ENCODE data around the gene ADNP2. TPM values are rescaled to one million over a fixed set of nuclear protein-coding genes. Genes with fewer than 3 reads are reported as not detected.

ADNP2 gene
- total RNA-seq (2022; extraction: Qiagen RNA extraction) = 10.4 to 13.2 TPM (median 11.0 TPM) in 5 replicates

GRCh38 chr18:80108739-80109675 is at the start of gene ADNP2:
ADNP2 (plus strand) TSS chr18:80109262; CDS start chr18:80117543, 8,281 bp downstream.

Other genes with a start within 250 kb of the ADNP2 start
- 14.4 to 21.7 TPM (median 19.9 TPM) in 5 replicates for gene SLC66A2, start 157.6 kb upstream of the ADNP2 start, total RNA-seq (2022; extraction: Qiagen RNA extraction)
- 10.7 to 14.6 TPM (median 12.4 TPM) in 5 replicates for gene HSBP1L1, start 144.6 kb upstream of the ADNP2 start, total RNA-seq (2022; extraction: Qiagen RNA extraction)
- 90.8 to 163 TPM (median 140 TPM) in 5 replicates for gene TXNL4A, start 120.7 kb upstream of the ADNP2 start, total RNA-seq (2022; extraction: Qiagen RNA extraction)
- 29.1 to 32.3 TPM (median 31.4 TPM) in 5 replicates for gene RBFA, start 74.8 kb upstream of the ADNP2 start, total RNA-seq (2022; extraction: Qiagen RNA extraction)
- 1.4 to 3.5 TPM (median 3.4 TPM) in 5 replicates for gene PARD6G, start 138.3 kb downstream of the ADNP2 start, total RNA-seq (2022; extraction: Qiagen RNA extraction)